Neural cell (in vitro differentiated cells): ENCODE measurements around the gene PTPRR. TPM values are rescaled to one million over a fixed set of nuclear protein-coding genes. Genes with fewer than 3 reads are reported as not detected.
"Not testable (repeated sequence)": the region's sequence is repeated elsewhere in the genome, so short reads cannot be mapped to it uniquely, and the experiment has no call there.

ENCODE experiments used
- H2AFZ ChIP-seq: fragments of 200-600, 300-800 bp; sonication (generic), shearing (Covaris generic); 2 replicates; pipeline ENCODE4 v1.6.0; 2014; ENCODE audit warnings: low read depth, mild to moderate bottlenecking, antibody characterized with exemption, low read length, moderate library complexity
- H3F3A ChIP-seq: fragments of 200-600 bp; shearing (Covaris generic); 2 replicates; pipeline ENCODE4 v1.6.1; 2016; ENCODE audit warnings: mild to moderate bottlenecking, moderate library complexity, mixed read lengths, antibody characterized with exemption, low read length; ENCODE audit not compliant: insufficient read depth, poor library complexity, severe bottlenecking
- H3K27ac ChIP-seq: fragments of 200-600, 300-800 bp; sonication (generic), shearing (Covaris generic); 2 replicates; pipeline ENCODE4 v1.5.1; 2014; ENCODE audit warnings: mild to moderate bottlenecking, low read length, moderate library complexity
- H3K27me3 ChIP-seq: fragments of 300-800, 200-600 bp; sonication (generic), shearing (Covaris generic); 2 replicates; pipeline ENCODE4 v1.6.0; 2014; ENCODE audit warnings: mild to moderate bottlenecking, low read depth, low read length, moderate library complexity; ENCODE audit not compliant: insufficient read depth
- H3K36me3 ChIP-seq: fragments of 300-800, 200-600 bp; sonication (generic), shearing (Covaris generic); 2 replicates; pipeline ENCODE4 v1.5.1; 2014; ENCODE audit warnings: mild to moderate bottlenecking, antibody characterized with exemption, low read length, moderate library complexity; ENCODE audit not compliant: insufficient read depth
- H3K4me2 ChIP-seq: fragments of 300-800, 200-600 bp; sonication (generic), shearing (Covaris generic); 2 replicates; pipeline ENCODE4 v1.6.0; 2014; ENCODE audit warnings: mild to moderate bottlenecking, low read length
- H3K4me3 ChIP-seq: fragments of 300-800, 200-600 bp; sonication (generic), shearing (Covaris generic); 2 replicates; pipeline ENCODE4 v1.5.1; 2014; ENCODE audit warnings: mild to moderate bottlenecking, low read length, moderate library complexity
- H3K79me2 ChIP-seq: fragments of 200-600 bp; shearing (Covaris generic); replicated peaks from 2 replicates; pipeline ENCODE4 v1.6.0; 2014; ENCODE audit warnings: mild to moderate bottlenecking, low read length, moderate library complexity; ENCODE audit not compliant: insufficient read depth
- H3K9ac ChIP-seq: fragments of 300-800, 200-600 bp; sonication (generic), shearing (Covaris generic); 2 replicates; pipeline ENCODE4 v1.6.1; 2016; ENCODE audit warnings: mild to moderate bottlenecking, low read length, mixed read lengths
- H3K9me2 ChIP-seq: fragments of 200-600 bp; shearing (Covaris generic); 2 replicates; pipeline ENCODE4 v1.6.1; 2016; ENCODE audit warnings: mild to moderate bottlenecking, low read length, mixed read lengths; ENCODE audit not compliant: insufficient read depth
- H3K9me3 ChIP-seq: fragments of 200-600, 300-800 bp; sonication (generic), shearing (Covaris generic); 2 replicates; pipeline ENCODE4 v1.6.1; 2016; ENCODE audit warnings: mild to moderate bottlenecking, mixed run types, low read length, moderate library complexity, mixed read lengths
- H4K20me1 ChIP-seq: fragments of 200-600 bp; shearing (Covaris generic); 2 replicates; pipeline ENCODE4 v1.6.1; 2016; ENCODE audit warnings: mild to moderate bottlenecking, mixed run types; ENCODE audit not compliant: insufficient read depth
- EP300 ChIP-seq: fragments of 450-650 bp; conservative IDR thresholded peaks from 2 replicates; pipeline ENCODE4 v1.6.1; 2014; ENCODE audit warnings: antibody characterized with exemption, mild to moderate bottlenecking, moderate library complexity; ENCODE audit not compliant: poor library complexity, severe bottlenecking
- EZH2 ChIP-seq: fragments of 200-600, 300-800 bp; shearing (Covaris generic), sonication (generic); IDR thresholded peaks from 2 replicates; pipeline ENCODE4 v1.6.1; 2014; ENCODE audit warnings: antibody characterized with exemption, low read length, borderline replicate concordance, mild to moderate bottlenecking; ENCODE audit not compliant: insufficient read depth, poor library complexity, severe bottlenecking
- MXI1 ChIP-seq: fragments of 450-650 bp; conservative IDR thresholded peaks from 2 replicates; pipeline ENCODE4 v1.6.1; 2014; ENCODE audit warnings: antibody characterized with exemption, mild to moderate bottlenecking; ENCODE audit not compliant: poor library complexity, severe bottlenecking
- POLR2AphosphoS5 ChIP-seq: IDR thresholded peaks from 2 replicates; pipeline ENCODE4 v1.6.1; 2012
- RAD21 ChIP-seq: fragments of 450-650 bp; conservative IDR thresholded peaks from 2 replicates; pipeline ENCODE4 v1.6.1; 2014; ENCODE audit warnings: antibody characterized with exemption, mild to moderate bottlenecking, moderate library complexity
- SMC3 ChIP-seq: fragments of 450-650 bp; conservative IDR thresholded peaks from 2 replicates; pipeline ENCODE4 v1.6.1; 2014; ENCODE audit warnings: antibody characterized with exemption, mild to moderate bottlenecking, moderate library complexity; ENCODE audit not compliant: poor library complexity
- TAF1 ChIP-seq: IDR thresholded peaks from 2 replicates; pipeline ENCODE4 v1.6.1; 2012; ENCODE audit warnings: low read depth
- polyA plus RNA-seq: library from polyadenylated mRNA; depleted of rRNA; stranded (reverse); fragments of >200 nt; gene quantifications from 2 replicates; pipeline ENCODE4 v1.2.3, GENCODE V29; 2014
- TF ChIP-seq, protein P1 (sequence below): IDR thresholded peaks from 2 replicates; pipeline ENCODE4 v1.6.1; 2012; ENCODE audit warnings: borderline replicate concordance
- TF ChIP-seq, protein P2 (sequence below): fragments of 450-650 bp; IDR thresholded peaks from 2 replicates; pipeline ENCODE4 v1.5.1; 2014; ENCODE audit warnings: antibody characterized with exemption, mild to moderate bottlenecking, moderate library complexity; ENCODE audit not compliant: poor library complexity, severe bottlenecking

The PTPRR gene
- polyA plus RNA-seq, 1 donor from 2014 or later, result 2.2 TPM

DNA sequence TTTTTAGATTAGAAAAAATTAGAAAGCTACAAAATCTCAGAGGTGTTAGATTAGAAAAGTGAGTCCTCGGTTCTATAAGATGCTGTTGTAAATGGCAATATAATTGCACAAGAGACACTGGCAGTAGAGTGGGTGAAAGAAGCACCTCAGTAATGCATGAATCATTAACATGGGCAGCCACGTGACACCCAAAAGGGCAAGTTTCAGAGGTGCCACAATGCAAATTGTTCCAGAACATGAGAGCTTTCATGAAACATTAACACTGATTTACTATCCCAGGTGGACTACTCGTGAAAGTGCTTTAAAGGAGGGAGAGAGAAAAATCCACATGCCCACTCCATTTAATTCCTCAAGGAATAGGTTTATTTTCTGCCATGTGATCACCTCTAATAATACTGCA, 108.4 kb downstream of the PTPRR start:
- no peaks in the 10 kb centered on the region for H3K9me2 ChIP-seq
- peaks cover 7% of the 10 kb centered on the region for H3F3A ChIP-seq
- no peaks in the 10 kb centered on the region for H3K9me3 ChIP-seq
- no peak overlapping the region for H3K9ac ChIP-seq
- H2AFZ ChIP-seq, result no peak overlapping the region
- H3K4me2 ChIP-seq, result peak overlapping the region; percentile 21
- no peaks in the 10 kb centered on the region for H4K20me1 ChIP-seq
- H3K79me2 ChIP-seq, result no peaks in the 10 kb centered on the region
- peak overlapping the region; percentile 23 for H3K27ac ChIP-seq
- no peaks in the 10 kb centered on the region for H3K36me3 ChIP-seq
- H3K27me3 ChIP-seq, result no peaks in the 10 kb centered on the region
- TF ChIP-seq, protein P1, sequence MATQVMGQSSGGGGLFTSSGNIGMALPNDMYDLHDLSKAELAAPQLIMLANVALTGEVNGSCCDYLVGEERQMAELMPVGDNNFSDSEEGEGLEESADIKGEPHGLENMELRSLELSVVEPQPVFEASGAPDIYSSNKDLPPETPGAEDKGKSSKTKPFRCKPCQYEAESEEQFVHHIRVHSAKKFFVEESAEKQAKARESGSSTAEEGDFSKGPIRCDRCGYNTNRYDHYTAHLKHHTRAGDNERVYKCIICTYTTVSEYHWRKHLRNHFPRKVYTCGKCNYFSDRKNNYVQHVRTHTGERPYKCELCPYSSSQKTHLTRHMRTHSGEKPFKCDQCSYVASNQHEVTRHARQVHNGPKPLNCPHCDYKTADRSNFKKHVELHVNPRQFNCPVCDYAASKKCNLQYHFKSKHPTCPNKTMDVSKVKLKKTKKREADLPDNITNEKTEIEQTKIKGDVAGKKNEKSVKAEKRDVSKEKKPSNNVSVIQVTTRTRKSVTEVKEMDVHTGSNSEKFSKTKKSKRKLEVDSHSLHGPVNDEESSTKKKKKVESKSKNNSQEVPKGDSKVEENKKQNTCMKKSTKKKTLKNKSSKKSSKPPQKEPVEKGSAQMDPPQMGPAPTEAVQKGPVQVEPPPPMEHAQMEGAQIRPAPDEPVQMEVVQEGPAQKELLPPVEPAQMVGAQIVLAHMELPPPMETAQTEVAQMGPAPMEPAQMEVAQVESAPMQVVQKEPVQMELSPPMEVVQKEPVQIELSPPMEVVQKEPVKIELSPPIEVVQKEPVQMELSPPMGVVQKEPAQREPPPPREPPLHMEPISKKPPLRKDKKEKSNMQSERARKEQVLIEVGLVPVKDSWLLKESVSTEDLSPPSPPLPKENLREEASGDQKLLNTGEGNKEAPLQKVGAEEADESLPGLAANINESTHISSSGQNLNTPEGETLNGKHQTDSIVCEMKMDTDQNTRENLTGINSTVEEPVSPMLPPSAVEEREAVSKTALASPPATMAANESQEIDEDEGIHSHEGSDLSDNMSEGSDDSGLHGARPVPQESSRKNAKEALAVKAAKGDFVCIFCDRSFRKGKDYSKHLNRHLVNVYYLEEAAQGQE, result no peak
- no peak for TF ChIP-seq TAF1
- TF ChIP-seq, protein P2, sequence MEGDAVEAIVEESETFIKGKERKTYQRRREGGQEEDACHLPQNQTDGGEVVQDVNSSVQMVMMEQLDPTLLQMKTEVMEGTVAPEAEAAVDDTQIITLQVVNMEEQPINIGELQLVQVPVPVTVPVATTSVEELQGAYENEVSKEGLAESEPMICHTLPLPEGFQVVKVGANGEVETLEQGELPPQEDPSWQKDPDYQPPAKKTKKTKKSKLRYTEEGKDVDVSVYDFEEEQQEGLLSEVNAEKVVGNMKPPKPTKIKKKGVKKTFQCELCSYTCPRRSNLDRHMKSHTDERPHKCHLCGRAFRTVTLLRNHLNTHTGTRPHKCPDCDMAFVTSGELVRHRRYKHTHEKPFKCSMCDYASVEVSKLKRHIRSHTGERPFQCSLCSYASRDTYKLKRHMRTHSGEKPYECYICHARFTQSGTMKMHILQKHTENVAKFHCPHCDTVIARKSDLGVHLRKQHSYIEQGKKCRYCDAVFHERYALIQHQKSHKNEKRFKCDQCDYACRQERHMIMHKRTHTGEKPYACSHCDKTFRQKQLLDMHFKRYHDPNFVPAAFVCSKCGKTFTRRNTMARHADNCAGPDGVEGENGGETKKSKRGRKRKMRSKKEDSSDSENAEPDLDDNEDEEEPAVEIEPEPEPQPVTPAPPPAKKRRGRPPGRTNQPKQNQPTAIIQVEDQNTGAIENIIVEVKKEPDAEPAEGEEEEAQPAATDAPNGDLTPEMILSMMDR, result no peak
- no peak for TF ChIP-seq EZH2
- no peak for TF ChIP-seq EP300
- TF ChIP-seq POLR2AphosphoS5, result no peak
- TF ChIP-seq MXI1, result no peak
- no peak for TF ChIP-seq RAD21
- TF ChIP-seq SMC3, result no peak
- H3K4me3 ChIP-seq, result peak overlapping the region; percentile 43

DNA sequence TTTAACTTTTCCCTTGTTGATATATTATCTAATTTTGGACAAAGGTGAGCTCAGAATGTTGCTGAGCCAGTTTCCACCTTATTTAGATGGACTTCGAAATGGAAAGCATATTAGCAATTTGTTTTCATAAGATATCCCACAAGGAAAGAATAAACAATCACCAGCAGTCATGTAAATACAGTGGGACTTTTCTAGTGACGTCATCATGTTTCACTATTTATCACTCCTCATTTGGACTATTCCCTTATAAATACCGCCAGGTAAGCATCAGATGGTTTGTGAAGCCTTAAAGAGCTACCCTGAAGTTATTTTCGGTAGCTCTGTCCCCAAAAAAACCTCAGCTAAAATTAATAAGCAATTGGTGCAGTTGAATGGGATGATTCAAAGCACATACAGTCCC, 110.7 kb downstream of the PTPRR start:
- Histone ChIP-seq H4K20me1 (no peaks in the 10 kb centered on the region), H3K36me3 (no peaks in the 10 kb centered on the region), H3F3A (peaks cover 7% of the 10 kb centered on the region), H3K27ac (no peak overlapping the region), H3K9me2 (no peaks in the 10 kb centered on the region), H3K4me2 (no peak overlapping the region), H3K27me3 (no peaks in the 10 kb centered on the region), H3K9ac (no peak overlapping the region), H3K79me2 (no peaks in the 10 kb centered on the region), H2AFZ (no peak overlapping the region), H3K9me3 (no peaks in the 10 kb centered on the region), H3K4me3 (no peak overlapping the region)
- TF ChIP-seq, protein P1, result no peak
- no peak for TF ChIP-seq RAD21
- no peak for TF ChIP-seq TAF1
- no peak for TF ChIP-seq MXI1
- no peak for TF ChIP-seq SMC3
- no peak for TF ChIP-seq POLR2AphosphoS5
- no peak for TF ChIP-seq EZH2
- TF ChIP-seq, protein P2, result no peak
- no peak for TF ChIP-seq EP300

DNA sequence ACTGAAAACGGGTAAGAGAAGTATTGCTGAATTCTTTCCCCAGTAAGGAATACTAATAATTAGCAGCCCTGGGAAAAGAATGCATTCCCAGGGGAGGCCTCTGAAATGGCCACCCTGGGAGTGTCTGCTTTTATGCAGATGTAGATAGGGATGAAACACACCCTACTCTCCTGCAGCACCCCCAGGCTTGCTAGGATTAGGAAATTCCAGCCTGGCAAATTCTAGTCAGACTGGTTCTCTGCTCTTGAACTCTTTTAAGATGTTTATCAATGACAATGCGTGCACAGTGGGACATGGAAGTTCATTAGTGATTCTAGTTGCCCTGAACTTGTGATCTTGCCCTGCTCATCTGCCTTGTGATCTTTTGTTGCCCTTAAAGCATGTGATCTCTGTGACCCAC, 112.5 kb downstream of the PTPRR start:
- H3K27ac ChIP-seq, H3K27me3 ChIP-seq, H3K79me2 ChIP-seq, H2AFZ ChIP-seq, H3K4me2 ChIP-seq, H3K9me2 ChIP-seq, H4K20me1 ChIP-seq, H3K4me3 ChIP-seq, H3K9me3 ChIP-seq, H3F3A ChIP-seq, H3K36me3 ChIP-seq, H3K9ac ChIP-seq: not testable (repeated sequence)
